ENCODE data around the gene ENPP3. TPM values are rescaled to one million over a fixed set of nuclear protein-coding genes. Genes with fewer than 3 reads are reported as not detected.

Gene ENPP3
- polyA plus RNA-seq, 1 experiment: 0.14 TPM

- ChIA-PET CTCF (interaction anchor here (0.9 to 1.4 kb wide), 7 partner anchors 55 to 492 kb away, joined by 3 to 8 read pairs (median 4); no protein-coding TSS in a partner anchor), POLR2A (interaction anchor here (0.6 to 1.1 kb wide), 2 partner anchors 20 to 132 kb away, joined by 4 to 6 read pairs; partner anchors contain the start of gene ENPP1)
- no peak overlapping the region for H3K27ac ChIP-seq (ENCODE audit: low read depth, low read length)
- no peak for DNase-seq (ENCODE audit: low read depth, low spot score)
- peak; percentile 47 for TF ChIP-seq CTCF (IDR thresholded peaks at IDR 0.05; ENCODE audit: low read depth, low read length)
- H3K9me3 ChIP-seq (ENCODE audit: control insufficient read depth, insufficient read depth, low read length): no peaks in the 10 kb centered on the region
- H3K4me3 ChIP-seq (ENCODE audit: low read depth, low read length): no peak overlapping the region
- no peaks in the 10 kb centered on the region for H3K27me3 ChIP-seq (ENCODE audit: control insufficient read depth, insufficient read depth, low read length)
These were observed 150.9 kb downstream of the ENPP3 start for GRCh38 chr6:131787766-131788712.

- POLR2A ChIA-PET: no interaction called here
- no peak for DNase-seq (ENCODE audit: low read depth, low spot score)
- CTCF ChIA-PET: interaction anchor here (0.7 to 0.8 kb wide), 2 partner anchors 12 to 49 kb away, joined by 3 read pairs; no protein-coding TSS in a partner anchor
- Histone ChIP-seq H3K27me3 (ENCODE audit: control insufficient read depth, insufficient read depth, low read length) (no peaks in the 10 kb centered on the region), H3K27ac (ENCODE audit: low read depth, low read length) (no peak overlapping the region), H3K9me3 (ENCODE audit: control insufficient read depth, insufficient read depth, low read length) (no peaks in the 10 kb centered on the region), H3K4me3 (ENCODE audit: low read depth, low read length) (no peak overlapping the region)
- no peak for TF ChIP-seq CTCF (IDR thresholded peaks at IDR 0.05; ENCODE audit: low read depth, low read length)
These were observed 152.1 kb downstream of the ENPP3 start for GRCh38 chr6:131789219-131789618.

GRCh38 chr6:131791476-131791875, 154.4 kb downstream of the ENPP3 start:
- POLR2A ChIA-PET: no interaction called here
- no peak for TF ChIP-seq CTCF (IDR thresholded peaks at IDR 0.05; ENCODE audit: low read depth, low read length)
- H3K27ac ChIP-seq (ENCODE audit: low read depth, low read length): no peak overlapping the region
- H3K27me3 ChIP-seq (ENCODE audit: control insufficient read depth, insufficient read depth, low read length): no peaks in the 10 kb centered on the region
- no peaks in the 10 kb centered on the region for H3K9me3 ChIP-seq (ENCODE audit: control insufficient read depth, insufficient read depth, low read length)
- no peak overlapping the region for H3K4me3 ChIP-seq (ENCODE audit: low read depth, low read length)
- no peak for DNase-seq (ENCODE audit: low read depth, low spot score)
- CTCF ChIA-PET: no interaction called here

- Histone ChIP-seq H3K4me3 (ENCODE audit: low read depth, low read length) (no peak overlapping the region), H3K9me3 (ENCODE audit: control insufficient read depth, insufficient read depth, low read length) (no peaks in the 10 kb centered on the region), H3K27ac (ENCODE audit: low read depth, low read length) (no peak overlapping the region), H3K27me3 (ENCODE audit: control insufficient read depth, insufficient read depth, low read length) (no peaks in the 10 kb centered on the region)
- TF ChIP-seq CTCF (IDR thresholded peaks at IDR 0.05; ENCODE audit: low read depth, low read length): no peak
- POLR2A ChIA-PET: no interaction called here
- no peak for DNase-seq (ENCODE audit: low read depth, low spot score)
- CTCF ChIA-PET: interaction anchor here (1.2 kb wide), 1 partner anchor 97 kb away, joined by 3 read pairs; no protein-coding TSS in a partner anchor
These were observed 155.0 kb downstream of the ENPP3 start for GRCh38 chr6:131792091-131792496.

GRCh38 chr6:131795366-131795765, 158.3 kb downstream of the ENPP3 start:
- CTCF ChIA-PET: no interaction called here
- H3K27me3 ChIP-seq (ENCODE audit: control insufficient read depth, insufficient read depth, low read length): no peaks in the 10 kb centered on the region
- H3K9me3 ChIP-seq (ENCODE audit: control insufficient read depth, insufficient read depth, low read length): no peaks in the 10 kb centered on the region
- no peak overlapping the region for H3K4me3 ChIP-seq (ENCODE audit: low read depth, low read length)
- POLR2A ChIA-PET: no interaction called here
- DNase-seq (ENCODE audit: low read depth, low spot score): no peak
- no peak for TF ChIP-seq CTCF (IDR thresholded peaks at IDR 0.05; ENCODE audit: low read depth, low read length)
- no peak overlapping the region for H3K27ac ChIP-seq (ENCODE audit: low read depth, low read length)
